BJ (cell line): ENCODE measurements around the gene PRAMEF20. TPM values are rescaled to one million over a fixed set of nuclear protein-coding genes. Genes with fewer than 3 reads are reported as not detected.
"Not testable (repeated sequence)": the region's sequence is repeated elsewhere in the genome, so short reads cannot be mapped to it uniquely, and the experiment has no call there.

Experiments
- CTCF ChIA-PET: fragments of 350-600 bp; formaldehyde crosslinking; extraction: SDS; loops from one replicate; lab custom pipeline; 2021; ENCODE audit warnings: antibody characterized with exemption, inconsistent platforms; lab: Yijun Ruan, JAX
- POLR2A ChIA-PET: fragments of 300-600 bp; sonication (Branson Sonifier 250); formaldehyde crosslinking; extraction: SDS; loops from one replicate; lab custom pipeline; 2021; ENCODE audit warnings: antibody characterized with exemption; lab: Charles Lee
- DNase-seq: peaks from one replicate; pipeline ENCODE4 v3.0.0-alpha.2; 2011; ENCODE audit warnings: low read depth
- H3K27me3 ChIP-seq: 2 replicates; pipeline ENCODE4 v1.6.0; 2011; ENCODE audit warnings: low read length; ENCODE audit not compliant: control insufficient read depth, insufficient read depth
- H3K36me3 ChIP-seq: 2 replicates; pipeline ENCODE4 v1.5.1; 2011; ENCODE audit warnings: low read length; ENCODE audit not compliant: control insufficient read depth, insufficient read depth
- H3K4me3 ChIP-seq: 2 replicates; pipeline ENCODE4 v1.5.1; 2011; ENCODE audit warnings: low read depth, mild to moderate bottlenecking, control low read depth, low read length
- CTCF ChIP-seq: IDR thresholded peaks from 2 replicates; pipeline ENCODE4 v1.5.1; 2011; ENCODE audit warnings: low read depth, mild to moderate bottlenecking, control low read depth, inconsistent platforms, low read length, moderate library complexity; ENCODE audit not compliant: insufficient read depth
- polyA plus RNA-seq: library from polyadenylated mRNA; depleted of rRNA; stranded (reverse); fragments of >200 nt; gene quantifications from 2 replicates; pipeline ENCODE4 v1.2.3, GENCODE V29; 2011

The PRAMEF20 gene
- polyA plus RNA-seq, 1 experiment = not detected

GRCh38 chr1:13407811-13408210 lies 2.4 kb upstream of the PRAMEF20 start:
- Histone ChIP-seq H3K36me3 (no peaks in the 10 kb centered on the region), H3K27me3 (no peaks in the 10 kb centered on the region), H3K4me3 (no peak overlapping the region)
- TF ChIP-seq CTCF = no peak
- ChIA-PET CTCF (no interaction called here), POLR2A (no interaction called here)
- DNase-seq = no peak

DNA sequence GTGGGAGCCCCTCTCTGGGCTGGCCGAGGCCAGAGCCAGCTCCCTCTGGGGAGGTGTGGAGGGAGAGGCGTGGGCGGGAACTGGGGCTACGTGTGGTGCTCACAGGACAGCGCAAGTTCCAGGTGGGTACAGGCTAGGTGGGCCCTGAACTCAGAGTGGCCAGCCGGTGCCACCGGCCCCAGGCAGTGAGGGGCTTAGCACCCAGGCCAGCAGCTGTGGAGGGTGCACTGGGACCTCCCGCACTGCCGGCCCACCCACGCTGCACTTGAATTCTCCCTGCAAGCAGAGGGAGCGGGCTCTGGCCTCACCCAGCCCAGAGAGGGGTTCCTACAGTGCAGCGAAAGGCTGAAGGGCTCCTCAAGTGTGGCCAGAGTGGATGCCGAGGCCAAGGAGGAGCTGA lies 20.2 kb downstream of the PRAMEF20 start:
- POLR2A ChIA-PET = no interaction called here
- H3K27me3 ChIP-seq = no peaks in the 10 kb centered on the region
- CTCF ChIA-PET = no interaction called here
- no peak overlapping the region for H3K4me3 ChIP-seq
- H3K36me3 ChIP-seq = no peaks in the 10 kb centered on the region
- no peak for DNase-seq
- no peak for TF ChIP-seq CTCF

GRCh38 chr1:13432251-13432650 lies 22.0 kb downstream of the PRAMEF20 start:
- CTCF ChIA-PET = no interaction called here
- H3K4me3 ChIP-seq = no peak overlapping the region
- H3K27me3 ChIP-seq = no peaks in the 10 kb centered on the region
- no peak for DNase-seq
- no peaks in the 10 kb centered on the region for H3K36me3 ChIP-seq
- no peak for TF ChIP-seq CTCF
- POLR2A ChIA-PET = no interaction called here

GRCh38 chr1:13433694-13434358 lies 23.6 kb downstream of the PRAMEF20 start:
- POLR2A ChIA-PET, CTCF ChIA-PET, H3K4me3 ChIP-seq, H3K27me3 ChIP-seq, H3K36me3 ChIP-seq, DNase-seq: not testable (repeated sequence)

DNA sequence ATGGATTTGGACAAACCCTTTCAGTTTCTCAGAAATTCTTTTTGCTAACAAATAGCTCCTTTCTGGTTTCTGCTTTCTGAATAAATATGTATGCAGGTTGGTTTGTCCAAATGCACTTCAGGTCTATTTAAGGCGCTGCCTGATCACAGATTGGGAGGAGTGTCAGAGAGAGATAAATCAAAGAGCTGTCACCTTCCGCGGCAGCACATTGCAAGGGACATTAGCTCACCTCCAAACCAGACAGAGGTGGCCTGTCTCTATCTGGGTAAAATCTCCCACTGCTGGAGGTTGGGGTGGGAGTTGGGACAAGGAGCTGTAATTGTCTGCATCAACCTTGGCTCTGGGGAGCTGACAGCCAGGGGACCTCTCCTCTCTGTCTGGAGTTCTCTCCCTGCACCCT lies 25.2 kb downstream of the PRAMEF20 start:
- TF ChIP-seq CTCF = no peak
- no peak overlapping the region for H3K4me3 ChIP-seq
- no peaks in the 10 kb centered on the region for H3K36me3 ChIP-seq
- H3K27me3 ChIP-seq = no peaks in the 10 kb centered on the region
- ChIA-PET CTCF (no interaction called here), POLR2A (no interaction called here)
- no peak for DNase-seq

GRCh38 chr1:13439104-13439783 lies 29.0 kb downstream of the PRAMEF20 start:
- H3K36me3 ChIP-seq, DNase-seq, POLR2A ChIA-PET, H3K4me3 ChIP-seq, H3K27me3 ChIP-seq, CTCF ChIA-PET: not testable (repeated sequence)
